DMS53 (cell line): ENCODE results near the gene TRAPPC2L.
A peak's percentile ranks its signal among the peaks of the same experiment; 100 is the strongest.

ENCODE experiments used
- DNase-seq: peaks from one replicate; lab custom pipeline; 2025; lab: John Stamatoyannopoulos, UW

The TRAPPC2L gene

GRCh38 chr16:88856828-88857727 is at the start of gene TRAPPC2L, which contains the start of gene GALNS:
Gene TRAPPC2L (plus strand): TSS chr16:88857127. CDS start chr16:88857151, 24 bp downstream.
Gene GALNS (minus strand): TSS chr16:88856947. CDS start chr16:88856877, 70 bp downstream.
- peak; percentile 97 for DNase-seq

- no peak for DNase-seq
Observed at GRCh38 chr16:88807142-88807625, 49.7 kb upstream of the TRAPPC2L start.

- no peak for DNase-seq
Observed at GRCh38 chr16:88807626-88808453, 49.1 kb upstream of the TRAPPC2L start.

GRCh38 chr16:88809068-88809675 is 47.8 kb upstream of the TRAPPC2L start:
- peak; percentile 42 for DNase-seq

- DNase-seq = peak; percentile 47
Observed at GRCh38 chr16:88809676-88810165, 47.2 kb upstream of the TRAPPC2L start.

- peak; percentile 57 for DNase-seq
Observed at GRCh38 chr16:88810166-88810911, 46.6 kb upstream of the TRAPPC2L start.

GRCh38 chr16:88810912-88811768 is 45.8 kb upstream of the TRAPPC2L start:
- peak; percentile 85 for DNase-seq

- peak; percentile 93 for DNase-seq
Observed at GRCh38 chr16:88811769-88812512, 45.0 kb upstream of the TRAPPC2L start, which contains the start of gene APRT. Gene APRT (minus strand): TSS chr16:88811928. CDS start chr16:88811899, 29 bp downstream.

- peak; percentile 69 for DNase-seq
Observed at GRCh38 chr16:88812513-88813268, 44.2 kb upstream of the TRAPPC2L start.

GRCh38 chr16:88813269-88814143 is 43.4 kb upstream of the TRAPPC2L start:
- DNase-seq = no peak

- DNase-seq = no peak
Observed at GRCh38 chr16:88814144-88814502, 42.8 kb upstream of the TRAPPC2L start.

GRCh38 chr16:88815227-88815626 is 41.7 kb upstream of the TRAPPC2L start:
- no peak for DNase-seq

GRCh38 chr16:88815901-88816589 is 40.9 kb upstream of the TRAPPC2L start:
- DNase-seq = peak; percentile 74

GRCh38 chr16:88816736-88817535 is 40.0 kb upstream of the TRAPPC2L start:
- no peak for DNase-seq

- DNase-seq = peak; percentile 17
Observed at GRCh38 chr16:88817785-88818574, 38.9 kb upstream of the TRAPPC2L start.

GRCh38 chr16:88818575-88818874 is 38.4 kb upstream of the TRAPPC2L start:
- no peak for DNase-seq
